NT2/D1 (cell line): ENCODE results near the gene CLIP2.

Experiments
- SUZ12 ChIP-seq: IDR thresholded peaks from 2 replicates; pipeline ENCODE4 v1.6.1; 2011; ENCODE audit not compliant: insufficient read length, insufficient read depth; ENCODE audit errors: extremely low read depth
- YY1 ChIP-seq: IDR thresholded peaks from 2 replicates; pipeline ENCODE4 v1.6.1; 2011; ENCODE audit not compliant: insufficient read length, insufficient read depth
- ZNF274 ChIP-seq: IDR thresholded peaks from 2 replicates; pipeline ENCODE4 v1.6.1; 2011; ENCODE audit warnings: mild to moderate bottlenecking, low read depth, low read length

- TF ChIP-seq ZNF274 (no peak), YY1 (no peak), SUZ12 (no peak)
Measured at GRCh38 chr7:74240482-74240881, 48.7 kb upstream of the CLIP2 start.
